ENCODE data around the gene GTF2A1. TPM values are rescaled to one million over a fixed set of nuclear protein-coding genes. Genes with fewer than 3 reads are reported as not detected.
A peak's percentile ranks its signal among the peaks of the same experiment; 100 is the strongest.

Gene GTF2A1
- total RNA-seq, 4 donors from 2014 or later, result 27.7 to 50.0 (median 35.6) TPM

DNA sequence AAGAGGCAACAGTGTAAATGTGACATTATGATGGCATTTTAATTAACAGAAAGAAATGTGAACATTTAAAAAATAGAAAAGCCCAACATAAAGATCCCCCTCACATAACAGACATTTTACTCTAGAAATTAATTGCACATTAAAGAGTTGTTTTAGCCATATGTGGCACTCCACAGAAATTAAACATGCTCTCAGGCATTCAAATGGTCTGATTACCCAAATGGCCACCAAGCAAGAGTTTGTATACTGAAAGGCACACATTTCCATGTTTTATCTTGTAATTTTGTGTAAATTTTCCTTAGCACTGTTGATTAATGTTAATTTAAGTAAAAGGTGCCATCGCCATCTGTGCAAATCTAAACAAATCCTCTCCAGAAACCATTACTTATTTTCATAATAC, 43.5 kb downstream of the GTF2A1 start:
- WGBS, result 93% methylated on average over 1 of the region's 1 CpG
- TF ChIP-seq POLR2A (IDR thresholded peaks at IDR 0.05), result no peak
- no peak for TF ChIP-seq EP300 (IDR thresholded peaks at IDR 0.05)
- TF ChIP-seq POLR2AphosphoS5 (IDR thresholded peaks at IDR 0.05), result no peak
- TF ChIP-seq, protein P1, sequence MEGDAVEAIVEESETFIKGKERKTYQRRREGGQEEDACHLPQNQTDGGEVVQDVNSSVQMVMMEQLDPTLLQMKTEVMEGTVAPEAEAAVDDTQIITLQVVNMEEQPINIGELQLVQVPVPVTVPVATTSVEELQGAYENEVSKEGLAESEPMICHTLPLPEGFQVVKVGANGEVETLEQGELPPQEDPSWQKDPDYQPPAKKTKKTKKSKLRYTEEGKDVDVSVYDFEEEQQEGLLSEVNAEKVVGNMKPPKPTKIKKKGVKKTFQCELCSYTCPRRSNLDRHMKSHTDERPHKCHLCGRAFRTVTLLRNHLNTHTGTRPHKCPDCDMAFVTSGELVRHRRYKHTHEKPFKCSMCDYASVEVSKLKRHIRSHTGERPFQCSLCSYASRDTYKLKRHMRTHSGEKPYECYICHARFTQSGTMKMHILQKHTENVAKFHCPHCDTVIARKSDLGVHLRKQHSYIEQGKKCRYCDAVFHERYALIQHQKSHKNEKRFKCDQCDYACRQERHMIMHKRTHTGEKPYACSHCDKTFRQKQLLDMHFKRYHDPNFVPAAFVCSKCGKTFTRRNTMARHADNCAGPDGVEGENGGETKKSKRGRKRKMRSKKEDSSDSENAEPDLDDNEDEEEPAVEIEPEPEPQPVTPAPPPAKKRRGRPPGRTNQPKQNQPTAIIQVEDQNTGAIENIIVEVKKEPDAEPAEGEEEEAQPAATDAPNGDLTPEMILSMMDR (IDR thresholded peaks at IDR 0.05), result no peak

DNA sequence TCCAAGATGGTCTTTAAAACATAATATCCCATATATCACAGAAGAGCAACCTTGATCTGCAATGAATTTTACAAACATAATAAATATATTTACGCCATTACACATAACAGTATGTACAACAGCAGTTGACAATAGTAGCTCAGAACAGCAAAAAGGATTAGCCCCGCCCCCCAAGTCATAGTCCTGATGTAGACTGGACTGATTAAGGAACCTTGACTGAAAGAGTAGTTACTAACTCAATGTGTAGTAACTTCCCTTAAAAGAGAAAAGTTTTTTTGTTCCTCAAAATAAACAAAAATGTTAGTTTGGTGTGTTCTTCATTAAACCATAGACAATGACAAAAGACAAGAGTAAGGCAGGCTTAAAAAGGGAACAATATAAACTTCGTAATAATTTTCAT, 44.5 kb downstream of the GTF2A1 start:
- no peak overlapping the region for H3K4me3 ChIP-seq
- H3K9me3 ChIP-seq, result no peaks in the 10 kb centered on the region
- peaks cover 1% of the 10 kb centered on the region for H3K4me1 ChIP-seq
- DNase-seq (ENCODE audit: low spot score in 2 of 2), result no peak
- no peaks in the 10 kb centered on the region for H3K27me3 ChIP-seq
- no peak for TF ChIP-seq POLR2AphosphoS5 (IDR thresholded peaks at IDR 0.05)
- TF ChIP-seq POLR2A (IDR thresholded peaks at IDR 0.05), result no peak
- TF ChIP-seq EP300 (IDR thresholded peaks at IDR 0.05), result no peak
- TF ChIP-seq, protein P1 (IDR thresholded peaks at IDR 0.05), result no peak
- WGBS, result 92% methylated on average over 3 of the region's 3 CpGs
- H3K36me3 ChIP-seq, result peaks cover 12% of the 10 kb centered on the region
- no peak overlapping the region for H3K27ac ChIP-seq

More for the DNA sequence above, 43.5 kb downstream of the GTF2A1 start:
- no peak for DNase-seq (ENCODE audit: low spot score in 2 of 2)
- Histone ChIP-seq H3K4me1 (no peaks in the 10 kb centered on the region), H3K4me3 (no peak overlapping the region), H3K27ac (no peak overlapping the region), H3K36me3 (peaks cover 15% of the 10 kb centered on the region), H3K9me3 (no peaks in the 10 kb centered on the region), H3K27me3 (no peaks in the 10 kb centered on the region)

DNA sequence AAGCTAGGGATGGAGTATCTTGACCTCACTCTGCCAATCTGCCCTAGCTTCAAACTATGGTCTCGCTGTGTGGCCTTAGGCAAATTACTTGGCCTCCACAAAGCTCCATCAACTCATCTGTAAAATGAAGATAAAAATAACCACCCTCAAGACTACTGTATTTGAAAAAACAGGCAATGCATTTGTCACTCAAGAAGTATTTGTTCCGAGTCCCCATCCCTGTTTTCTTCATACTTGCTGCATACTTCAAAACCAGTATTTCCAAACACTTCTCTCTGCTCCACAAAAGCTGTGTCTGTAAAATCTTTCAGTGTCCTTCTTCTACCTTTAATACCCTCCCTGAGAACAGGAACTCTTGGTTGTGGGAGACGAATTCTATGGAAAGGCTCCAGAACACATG, 47.9 kb downstream of the GTF2A1 start:
- Histone ChIP-seq H3K4me3 (no peak overlapping the region), H3K27me3 (no peaks in the 10 kb centered on the region), H3K9me3 (no peaks in the 10 kb centered on the region), H3K36me3 (no peaks in the 10 kb centered on the region), H3K27ac (no peak overlapping the region), H3K4me1 (peaks cover 20% of the 10 kb centered on the region)
- 79% methylated on average over 3 of the region's 3 CpGs for WGBS
- DNase-seq (ENCODE audit: low spot score in 2 of 2), result no peak
- TF ChIP-seq POLR2AphosphoS5 (IDR thresholded peaks at IDR 0.05), result no peak
- no peak for TF ChIP-seq POLR2A (IDR thresholded peaks at IDR 0.05)

DNA sequence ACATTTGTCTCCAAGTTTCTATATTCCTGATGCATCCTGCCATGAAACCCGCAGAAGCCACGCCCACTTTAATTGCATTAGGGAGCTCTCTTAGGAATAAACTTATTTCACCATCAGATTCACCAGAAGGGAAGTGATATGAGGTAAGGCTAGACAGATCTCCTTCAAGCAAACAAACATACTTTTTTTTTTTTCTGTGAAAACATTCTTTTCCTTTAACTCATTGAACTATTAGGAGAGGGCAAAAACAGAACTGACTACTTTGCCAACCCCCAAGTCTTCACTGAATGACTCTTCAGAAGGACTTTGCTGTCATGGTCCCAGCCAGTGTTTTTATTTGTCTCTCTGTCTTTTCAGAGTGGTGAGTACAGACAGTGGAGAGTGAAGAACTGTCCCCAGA, 48.4 kb downstream of the GTF2A1 start:
- 67% methylated on average over 2 of the region's 2 CpGs for WGBS
- Histone ChIP-seq H3K4me1 (peaks cover 20% of the 10 kb centered on the region), H3K9me3 (no peaks in the 10 kb centered on the region), H3K36me3 (no peaks in the 10 kb centered on the region), H3K27ac (no peak overlapping the region), H3K4me3 (no peak overlapping the region), H3K27me3 (no peaks in the 10 kb centered on the region)
- no peak for DNase-seq (ENCODE audit: low spot score in 2 of 2)
- TF ChIP-seq POLR2AphosphoS5 (IDR thresholded peaks at IDR 0.05) (no peak), POLR2A (IDR thresholded peaks at IDR 0.05) (no peak), EP300 (IDR thresholded peaks at IDR 0.05) (no peak)
- TF ChIP-seq, protein P1 (IDR thresholded peaks at IDR 0.05), result no peak

DNA sequence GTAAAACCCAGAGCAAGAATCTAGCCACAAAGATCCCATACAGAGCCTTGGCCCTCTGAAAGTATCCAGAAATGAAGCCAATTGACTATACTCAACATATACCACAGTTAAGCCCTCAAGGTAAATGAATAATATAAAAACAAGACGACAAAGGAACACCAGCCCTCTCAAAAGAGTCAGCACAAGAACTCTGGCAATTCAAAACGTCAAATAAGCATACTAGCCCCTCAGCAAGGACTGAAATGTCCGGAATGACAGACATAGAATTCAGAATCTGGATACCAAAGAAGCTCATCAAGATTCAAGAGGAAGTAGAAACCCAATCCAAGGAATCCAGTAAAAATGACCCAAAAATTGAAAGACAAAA, 49.9 kb downstream of the GTF2A1 start:
- no peak for DNase-seq (ENCODE audit: low spot score in 2 of 2)
- 7% methylated on average over 3 of the region's 3 CpGs for WGBS
- H3K36me3 ChIP-seq, result no peaks in the 10 kb centered on the region
- H3K27ac ChIP-seq, result peak overlapping the region; percentile 96
- H3K4me1 ChIP-seq, result peaks cover 20% of the 10 kb centered on the region
- H3K27me3 ChIP-seq, result no peaks in the 10 kb centered on the region
- peak overlapping the region; percentile 81 for H3K4me3 ChIP-seq
- TF ChIP-seq EP300 (IDR thresholded peaks at IDR 0.05) (no peak), POLR2AphosphoS5 (IDR thresholded peaks at IDR 0.05) (no peak), POLR2A (IDR thresholded peaks at IDR 0.05) (no peak)
- TF ChIP-seq, protein P1 (IDR thresholded peaks at IDR 0.05), result no peak
- H3K9me3 ChIP-seq, result no peaks in the 10 kb centered on the region
